NCI-H510A (cell line): Measurements from ENCODE around the gene ATP5F1E.
"Not testable (repeated sequence)": the region's sequence is repeated elsewhere in the genome, so short reads cannot be mapped to it uniquely, and the experiment has no call there.

ENCODE experiments used
- DNase-seq: peaks from one replicate; lab custom pipeline; 2025; lab: John Stamatoyannopoulos, UW

The ATP5F1E gene

GRCh38 chr20:59019217-59019616 is 12.9 kb downstream of the ATP5F1E start, which contains the start of gene TUBB1:
Gene TUBB1 (plus strand): TSS chr20:59019429. CDS start chr20:59019523, 94 bp downstream.
- no peak for DNase-seq

GRCh38 chr20:59018817-59019216 is 13.3 kb downstream of the ATP5F1E start:
- no peak for DNase-seq

- DNase-seq, result no peak
These were observed 14.5 kb downstream of the ATP5F1E start for GRCh38 chr20:59017493-59018231.

GRCh38 chr20:59016795-59017492 is 15.2 kb downstream of the ATP5F1E start:
- DNase-seq, result no peak

- no peak for DNase-seq
These were observed 16.1 kb downstream of the ATP5F1E start for GRCh38 chr20:59015812-59016711.

GRCh38 chr20:59015411-59015810 is 16.7 kb downstream of the ATP5F1E start:
- DNase-seq, result no peak

- DNase-seq, result no peak
These were observed 17.3 kb downstream of the ATP5F1E start for GRCh38 chr20:59014680-59015389.

GRCh38 chr20:59013959-59014608 is 18.1 kb downstream of the ATP5F1E start:
- DNase-seq, result no peak

- no peak for DNase-seq
These were observed 18.8 kb downstream of the ATP5F1E start for GRCh38 chr20:59013031-59013951.

GRCh38 chr20:59011874-59012157 is 20.3 kb downstream of the ATP5F1E start:
- not testable (repeated sequence) for DNase-seq

GRCh38 chr20:59010995-59011873 is 20.9 kb downstream of the ATP5F1E start:
- DNase-seq, result no peak

GRCh38 chr20:59010321-59010994 is 21.7 kb downstream of the ATP5F1E start:
- DNase-seq, result no peak

- DNase-seq, result no peak
These were observed 23.3 kb downstream of the ATP5F1E start for GRCh38 chr20:59008715-59009336.

GRCh38 chr20:59007665-59008511 is 24.2 kb downstream of the ATP5F1E start:
- no peak for DNase-seq

GRCh38 chr20:59006864-59007664 is 25.1 kb downstream of the ATP5F1E start, which contains the start of gene CTSZ:
Gene CTSZ (minus strand): TSS chr20:59007254. CDS start chr20:59007128, 126 bp downstream.
- DNase-seq, result no peak

GRCh38 chr20:59006167-59006863 is 25.8 kb downstream of the ATP5F1E start:
- no peak for DNase-seq
